NCI-H1105 treated with DMSO at 0.1 percent for 48 hours (cell line): ENCODE data around the gene SLC45A1.

Experiments
- DNase-seq: peaks from one replicate; lab custom pipeline; 2025; lab: John Stamatoyannopoulos, UW

Gene SLC45A1

DNA sequence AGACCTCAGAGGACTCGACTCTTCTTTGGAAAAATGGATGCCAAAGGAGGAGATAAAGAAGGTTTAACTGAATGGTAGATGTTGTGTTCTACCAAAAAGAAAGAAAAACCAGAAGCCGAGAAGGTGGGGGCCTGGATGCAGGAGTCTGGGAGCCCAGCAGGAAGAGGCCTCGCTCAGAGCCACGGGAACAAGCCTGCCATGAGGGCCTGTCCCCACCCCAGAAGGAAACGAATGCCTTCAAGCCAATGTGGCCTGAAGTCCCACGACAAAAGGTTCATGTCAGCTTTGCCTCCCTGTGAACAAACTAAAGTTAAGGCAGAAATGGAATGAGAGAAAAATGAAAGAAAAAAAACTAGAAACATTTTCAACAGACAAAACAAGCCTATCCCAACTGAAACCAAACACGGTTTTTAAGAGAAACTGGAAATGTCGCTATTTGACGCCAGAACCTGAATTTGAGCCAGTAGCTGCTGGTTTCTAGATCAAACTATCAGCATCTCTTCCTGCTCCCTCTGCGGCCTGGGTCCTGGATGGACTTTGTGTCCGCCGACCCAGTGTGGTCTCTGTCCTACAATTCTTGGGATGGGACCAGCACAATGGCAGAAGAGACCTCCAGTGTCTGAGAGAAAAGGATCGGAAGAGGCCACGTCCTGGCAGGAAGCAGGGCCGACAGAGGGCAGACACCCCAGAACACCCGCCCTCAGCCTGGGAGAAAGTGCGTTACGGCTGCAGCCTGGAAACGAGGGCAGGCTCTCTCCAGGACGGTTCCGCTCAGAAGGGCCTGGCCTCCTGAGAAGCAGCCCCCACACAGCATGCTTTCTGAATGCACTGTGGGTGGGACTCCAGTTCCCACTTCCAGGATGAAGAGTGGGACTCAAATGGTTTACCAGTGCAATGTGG is 35.2 kb downstream of the SLC45A1 start:
- no peak for DNase-seq

DNA sequence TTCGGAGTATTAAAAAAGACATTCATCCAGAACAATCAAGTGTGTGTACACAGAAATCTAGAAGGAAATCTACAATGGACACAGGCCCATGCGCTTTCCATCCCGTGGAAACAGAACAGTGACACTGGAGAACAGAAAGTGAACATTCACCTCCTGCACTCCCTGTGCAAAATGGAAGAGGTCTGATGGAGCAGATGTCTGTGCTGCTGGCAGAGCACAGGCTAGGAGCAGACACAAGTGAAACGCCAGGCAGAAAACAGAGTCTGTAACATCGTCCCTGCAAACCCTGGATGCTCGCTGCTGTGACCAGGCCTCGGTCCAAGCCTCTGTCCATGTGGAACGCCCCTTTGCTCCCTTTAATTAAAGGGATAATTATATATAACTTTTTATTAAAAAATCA is 36.1 kb downstream of the SLC45A1 start:
- DNase-seq = no peak

DNA sequence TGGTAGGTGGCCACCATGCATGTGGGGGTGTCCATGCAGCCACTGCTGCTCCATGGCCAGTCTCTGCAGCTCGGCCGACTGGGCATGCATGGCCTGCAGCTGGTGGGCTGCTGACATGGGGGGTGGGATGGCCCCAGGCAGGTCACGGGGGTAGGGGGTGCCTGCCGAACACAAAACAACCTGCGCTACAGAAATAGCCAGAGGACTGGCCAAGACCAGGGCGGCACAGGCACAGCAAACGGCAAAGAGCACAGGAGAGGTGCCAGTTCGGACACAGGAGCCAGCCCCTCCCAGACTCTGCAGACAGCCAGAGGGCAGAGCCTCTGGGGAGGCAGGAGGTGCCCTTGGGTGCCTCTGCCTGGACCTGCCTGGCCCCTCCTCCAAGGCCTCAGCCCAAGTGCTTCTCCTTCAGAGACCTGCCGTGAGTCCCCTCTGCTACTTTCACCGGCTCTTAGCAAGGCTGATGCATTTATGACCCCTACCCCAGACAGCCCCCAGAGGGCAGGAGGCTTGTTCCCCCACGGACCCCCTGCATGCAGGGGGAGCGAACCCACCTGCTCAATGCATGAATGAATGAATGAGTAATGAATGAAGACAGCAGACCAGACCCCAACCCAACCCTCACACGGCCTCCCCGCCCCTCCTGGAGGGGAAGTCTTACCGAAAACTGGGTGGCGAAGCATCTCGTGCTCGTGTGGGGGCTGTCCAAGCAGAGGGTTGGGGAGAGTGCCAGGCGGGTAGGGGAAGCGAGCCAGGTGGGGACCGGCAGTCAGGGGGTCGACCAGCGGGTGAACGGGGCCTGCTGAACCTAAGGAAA is 37.7 kb downstream of the SLC45A1 start:
- DNase-seq = no peak

DNA sequence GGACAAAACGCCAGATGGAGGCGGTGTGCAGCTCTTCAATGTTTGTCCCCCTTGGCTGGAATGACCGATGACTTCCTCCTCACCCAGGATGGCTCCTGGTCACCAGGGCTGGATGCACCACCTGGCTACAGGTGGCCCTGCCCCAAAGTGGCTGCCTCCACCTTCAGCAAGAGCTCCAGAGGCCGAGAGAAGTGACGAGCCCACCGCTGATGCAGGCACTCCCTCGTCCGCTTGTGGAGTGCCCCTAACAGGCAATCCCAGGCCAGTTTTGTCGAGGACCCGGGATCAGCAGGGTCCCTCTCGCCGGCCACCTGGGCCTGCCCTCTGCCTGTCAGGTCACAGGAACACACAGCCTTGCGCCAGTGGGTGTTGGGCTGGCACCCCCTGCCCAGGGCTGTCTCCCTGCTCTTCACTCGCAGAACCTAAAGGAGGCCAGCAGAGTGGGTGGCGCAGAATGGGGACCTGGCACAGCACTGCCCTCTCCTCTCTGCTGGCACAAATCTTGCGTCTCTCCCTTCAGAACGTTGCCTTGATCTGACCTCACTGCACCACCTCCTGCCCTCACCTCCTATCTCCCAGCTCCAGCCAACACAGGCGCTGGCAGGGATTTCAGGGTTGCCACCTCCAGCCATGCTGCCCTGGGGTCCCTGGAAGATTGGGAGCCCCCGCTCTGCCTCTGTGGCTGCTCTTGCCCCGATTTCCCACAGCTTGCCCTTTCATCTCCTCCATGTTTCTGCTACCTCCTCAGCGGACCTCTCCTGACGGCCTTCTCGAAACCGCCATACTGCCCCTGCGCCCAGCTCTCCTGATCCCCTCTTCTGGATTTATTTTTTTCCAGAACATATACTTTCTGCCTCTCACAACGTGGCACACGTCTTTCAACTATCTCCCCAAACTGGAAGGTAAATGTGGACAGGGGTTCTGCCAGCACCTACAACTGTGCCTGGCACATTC is 38.6 kb downstream of the SLC45A1 start:
- no peak for DNase-seq

DNA sequence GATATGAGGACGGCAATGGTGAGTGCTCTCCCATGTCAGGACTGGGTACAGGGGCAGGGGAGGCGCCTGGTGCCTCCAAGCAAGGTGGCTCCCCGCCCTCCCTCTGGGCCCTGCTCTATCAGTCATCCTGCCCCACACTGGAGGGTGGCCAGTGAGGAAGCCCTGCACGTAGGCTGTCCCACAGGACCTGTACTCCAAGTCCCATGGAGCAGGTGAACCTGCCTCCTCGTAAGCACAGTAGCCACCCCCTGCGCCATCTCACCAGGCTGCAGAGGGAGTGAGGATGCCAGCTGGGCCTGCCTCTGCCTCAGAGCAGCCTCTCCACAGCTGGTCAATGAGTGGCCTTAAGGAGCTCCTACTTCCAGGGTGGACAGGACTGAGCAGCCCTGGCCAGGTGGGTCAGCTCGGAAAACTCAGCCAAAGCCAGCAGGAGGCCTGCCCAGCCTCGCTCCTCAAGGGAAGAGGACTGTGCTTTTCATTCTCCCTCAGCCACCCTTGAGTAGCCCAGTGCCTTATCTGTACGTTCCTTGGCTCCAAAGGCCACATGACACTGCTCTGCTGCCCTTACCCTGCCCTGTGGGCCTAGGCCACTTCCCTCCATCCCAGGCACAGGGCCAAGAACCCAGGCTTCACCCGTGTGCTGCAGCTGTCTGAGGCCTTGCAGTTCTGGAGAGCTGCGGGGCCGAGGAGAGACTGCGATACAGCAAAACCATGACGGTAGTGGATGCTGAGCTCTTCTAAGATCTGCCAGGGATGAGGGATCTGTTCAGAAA is 39.6 kb downstream of the SLC45A1 start:
- no peak for DNase-seq

DNA sequence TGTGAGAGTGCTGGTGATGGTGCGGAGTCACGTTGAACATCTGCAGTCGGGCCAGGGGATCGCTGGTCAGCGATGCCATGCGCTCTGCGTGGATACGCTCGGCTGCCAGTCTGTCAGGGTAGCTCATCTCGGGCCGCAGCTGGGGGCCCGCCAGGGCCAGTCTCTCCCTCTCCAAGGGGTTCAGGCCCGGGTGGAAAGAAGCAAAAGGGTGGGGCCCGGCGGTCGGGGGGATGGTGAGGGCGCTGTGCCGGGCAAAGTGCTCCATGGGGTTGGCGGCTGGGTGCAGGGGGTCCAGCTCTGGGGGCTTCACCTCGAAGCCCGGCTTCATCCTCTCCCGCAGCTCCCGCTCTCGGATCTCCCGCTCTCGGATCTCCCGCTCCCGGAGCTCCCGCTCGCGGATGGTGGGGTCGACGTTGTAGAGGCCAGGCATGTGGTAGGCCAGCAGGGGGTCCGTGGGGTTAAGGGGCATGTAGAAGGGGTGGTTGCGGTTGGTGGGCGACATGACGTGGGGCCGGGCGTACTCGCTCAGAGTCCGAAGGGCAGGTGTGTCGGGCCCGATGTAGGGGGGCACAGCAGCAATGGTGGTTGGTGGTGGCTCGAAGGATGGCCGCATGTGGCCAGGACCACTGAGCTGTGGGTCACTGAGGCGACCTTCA is 40.5 kb downstream of the SLC45A1 start:
- DNase-seq = no peak

DNA sequence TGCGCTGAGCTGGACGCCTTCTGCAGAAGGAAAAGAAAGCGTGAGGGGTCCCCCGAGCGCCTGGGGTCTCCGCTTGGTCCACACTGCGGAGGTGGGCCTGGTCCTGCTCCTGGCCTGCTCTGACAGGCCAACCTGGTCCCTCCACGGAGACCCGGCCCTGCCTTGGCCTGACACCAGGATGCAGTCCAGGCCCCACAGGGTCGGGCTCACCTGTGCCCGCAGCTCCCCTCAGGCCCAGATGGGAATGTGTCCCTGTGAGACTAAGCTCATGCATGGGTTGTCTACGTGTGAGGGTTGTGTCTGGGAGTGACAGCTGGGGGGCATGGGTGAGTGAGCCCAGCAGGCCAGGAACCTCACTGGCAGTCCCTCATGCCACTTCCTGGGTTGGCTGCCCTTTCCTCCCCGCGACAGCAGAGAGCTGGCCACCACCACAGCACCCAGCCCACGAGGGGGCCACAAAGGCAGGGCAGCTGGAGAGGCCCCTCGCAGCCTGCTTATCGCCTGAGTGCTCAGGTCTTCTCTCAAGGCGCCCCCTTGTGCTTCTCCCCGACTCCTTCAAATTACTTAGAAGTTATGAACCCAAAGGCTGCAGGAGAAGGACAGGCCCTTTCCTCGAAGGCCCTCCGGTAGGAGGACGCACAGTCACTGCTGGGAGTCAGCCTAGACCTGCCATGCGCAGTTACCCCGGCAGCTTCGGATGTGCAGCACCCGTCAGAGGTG is 41.1 kb downstream of the SLC45A1 start:
- no peak for DNase-seq

DNA sequence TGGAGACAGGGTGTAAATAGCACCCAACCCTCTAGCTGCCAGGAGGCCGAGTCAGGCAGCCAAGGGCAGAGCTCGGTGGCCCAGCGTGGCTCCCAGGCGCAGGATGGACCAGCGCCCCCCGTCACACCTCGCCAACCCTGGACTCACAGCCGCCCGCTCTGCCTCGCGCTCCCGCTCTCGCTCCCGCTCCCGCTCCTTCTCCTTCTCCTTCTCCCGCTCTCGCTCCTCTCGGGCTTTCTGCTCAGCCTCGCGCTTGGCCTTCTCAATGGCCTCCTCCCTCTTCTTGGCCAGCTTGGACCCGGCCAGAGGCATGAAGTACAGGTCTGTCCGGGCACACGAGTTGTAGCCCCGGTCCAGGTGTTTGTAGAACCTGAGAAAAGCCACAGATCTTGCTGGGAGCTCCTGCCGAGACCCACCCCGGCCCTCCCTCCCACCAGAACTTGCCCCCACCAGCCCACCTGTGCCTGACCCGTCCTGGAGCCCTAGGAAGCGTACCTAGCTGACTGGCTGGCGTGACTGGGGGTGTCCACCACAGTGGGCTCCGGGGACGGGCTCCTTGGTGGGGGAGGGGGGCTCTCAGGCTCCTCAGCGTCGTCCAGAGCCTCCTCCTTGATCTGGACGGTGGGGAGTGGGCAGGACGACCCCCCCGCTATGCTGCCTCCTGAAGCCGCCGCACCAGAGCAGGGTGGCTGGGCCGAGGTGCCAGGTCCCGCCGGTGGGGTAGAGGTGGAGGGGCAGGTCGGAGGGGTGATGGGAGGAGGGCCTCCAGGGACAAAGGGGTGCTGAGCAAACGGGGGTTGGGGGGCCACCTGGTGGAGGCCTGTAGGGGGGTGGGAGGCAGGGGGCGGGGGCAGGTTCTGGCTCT is 41.9 kb downstream of the SLC45A1 start:
- DNase-seq = no peak

DNA sequence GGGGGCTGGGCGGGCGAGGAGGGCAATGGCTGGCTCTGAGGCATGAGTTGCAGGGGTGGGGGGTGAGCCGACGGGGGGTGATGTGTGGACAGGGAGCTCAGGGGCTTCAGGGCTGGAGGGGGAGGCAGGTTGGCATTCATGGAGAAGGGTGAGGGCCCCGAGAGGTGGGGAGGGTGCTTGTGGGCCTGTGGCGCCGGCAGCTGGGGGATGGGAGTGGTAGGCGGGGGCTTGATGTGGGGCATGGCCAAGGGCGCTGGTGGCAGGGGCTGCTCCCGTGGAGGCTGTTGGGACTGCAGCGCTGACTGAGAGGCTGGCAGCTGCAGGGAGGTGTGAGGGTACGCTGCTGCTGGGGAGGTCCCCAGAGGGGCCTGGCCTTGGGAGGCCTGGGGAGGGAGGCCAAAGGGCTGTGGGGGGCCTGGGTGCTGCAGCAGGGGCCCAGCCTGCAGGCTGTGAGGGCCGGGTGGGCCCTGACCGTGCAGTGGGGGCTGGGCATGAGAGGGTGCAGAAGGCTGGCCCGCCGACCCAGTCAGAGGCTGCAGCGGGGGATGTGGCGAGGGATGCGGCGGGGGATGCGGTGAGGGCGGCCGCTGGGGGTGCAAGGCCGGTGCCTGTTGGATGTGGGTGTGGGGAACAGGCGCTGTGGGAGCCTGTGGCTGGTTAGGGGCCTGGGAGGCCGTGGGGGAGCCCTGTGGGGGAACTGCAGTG is 42.7 kb downstream of the SLC45A1 start:
- DNase-seq = no peak

DNA sequence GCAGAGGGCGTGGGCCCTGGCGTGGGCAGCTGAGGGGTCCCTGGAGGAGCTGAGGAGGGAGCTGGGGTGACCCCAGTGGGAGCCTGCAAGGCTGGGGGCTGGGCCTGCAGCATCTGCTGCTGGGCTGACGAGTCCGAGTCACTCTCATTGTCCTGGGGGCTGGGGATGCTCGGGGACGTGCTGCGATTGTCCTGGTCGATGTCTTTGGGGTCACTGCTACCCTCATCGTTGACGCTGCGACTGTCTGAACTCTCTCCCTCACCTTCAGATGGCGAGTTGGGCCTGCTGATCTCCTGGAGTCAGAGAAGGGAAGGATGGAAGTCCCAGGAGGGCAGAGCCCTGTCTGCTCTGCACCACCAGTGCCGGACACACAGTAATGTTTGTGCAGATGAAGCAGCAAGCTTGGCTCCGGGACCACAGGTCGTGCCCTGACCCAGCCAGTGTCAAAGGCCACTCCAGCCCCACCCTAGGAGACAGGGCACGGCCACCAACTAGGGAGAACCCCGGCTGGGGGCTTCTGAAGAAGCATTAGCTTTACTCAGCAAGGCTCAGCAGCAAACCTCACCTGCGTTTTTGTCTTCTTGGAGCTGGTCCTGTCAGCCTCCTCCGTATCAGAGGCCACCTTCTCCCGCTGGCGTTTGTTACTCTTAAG is 43.4 kb downstream of the SLC45A1 start:
- DNase-seq = no peak

DNA sequence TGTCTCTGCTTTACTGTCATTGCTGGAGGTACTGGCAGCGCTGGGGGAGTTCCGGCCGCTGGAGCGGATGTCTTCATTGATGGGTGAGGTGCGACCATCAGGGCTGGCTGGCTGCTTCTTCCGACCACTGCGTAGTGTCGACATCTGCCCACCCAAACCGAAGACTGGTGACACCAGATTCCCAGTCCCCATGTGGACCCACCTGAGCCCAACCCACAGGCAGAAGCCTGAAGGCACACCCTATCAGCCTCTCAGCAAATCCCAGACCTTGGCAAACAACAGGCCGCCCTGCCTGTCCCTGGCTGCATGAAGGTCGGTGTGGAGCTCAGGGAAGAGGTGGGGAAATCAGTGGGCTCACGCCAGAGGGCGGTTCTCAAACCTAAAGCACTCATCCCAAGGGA is 44.8 kb downstream of the SLC45A1 start:
- DNase-seq = no peak

DNA sequence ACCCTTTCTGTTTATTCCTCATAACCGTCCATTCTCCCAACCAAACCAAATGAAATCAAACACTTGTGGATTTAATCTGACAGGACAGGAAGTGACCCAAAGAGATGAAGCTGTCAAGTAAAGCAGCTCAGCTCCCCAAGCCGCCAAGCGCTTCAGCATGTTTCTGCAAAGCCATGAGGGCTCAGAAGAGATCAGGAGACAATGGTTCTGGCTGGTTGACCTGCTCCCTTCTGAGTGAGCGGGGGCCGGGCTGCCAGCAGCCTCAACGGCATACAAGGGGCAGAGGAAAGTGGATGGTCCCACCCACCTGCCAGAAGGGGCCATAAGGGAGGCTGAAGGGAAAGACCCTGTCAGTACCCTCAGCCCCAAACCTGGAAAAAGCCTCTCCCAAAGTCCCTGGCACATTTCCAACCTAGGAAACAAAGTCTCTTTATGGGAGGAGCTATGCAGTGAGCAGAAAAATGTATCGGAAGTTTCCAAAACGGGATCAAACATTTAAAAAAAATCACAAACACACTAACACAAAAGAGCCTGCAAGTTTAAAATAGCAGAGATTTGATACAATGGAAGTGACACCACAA is 45.4 kb downstream of the SLC45A1 start:
- no peak for DNase-seq

DNA sequence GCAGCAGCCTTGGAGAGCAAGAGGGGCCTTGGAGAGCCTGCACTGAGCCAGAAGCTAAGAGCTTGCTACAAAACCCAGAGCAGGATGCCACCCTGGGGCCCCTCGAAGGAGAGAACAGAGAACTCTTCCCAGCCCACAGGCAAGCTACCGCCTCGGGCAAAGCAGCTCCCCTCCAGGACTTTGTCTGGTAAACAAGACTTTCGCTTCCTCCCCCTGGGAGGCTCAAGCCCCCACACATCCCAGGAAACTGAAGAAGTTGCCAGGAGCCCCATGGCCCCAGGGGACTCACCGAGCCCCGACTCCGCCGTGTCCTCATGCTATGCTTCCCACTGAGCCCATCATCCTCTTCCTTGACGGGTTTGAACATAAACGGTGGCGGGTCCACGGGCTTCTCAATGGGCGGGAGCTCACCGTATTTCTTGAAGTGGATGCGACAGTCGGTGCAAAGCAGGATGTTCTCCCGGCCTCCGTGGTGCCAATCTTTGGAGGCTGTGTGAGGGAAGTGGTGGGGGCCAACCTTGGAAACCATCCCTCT is 45.9 kb downstream of the SLC45A1 start:
- no peak for DNase-seq

DNA sequence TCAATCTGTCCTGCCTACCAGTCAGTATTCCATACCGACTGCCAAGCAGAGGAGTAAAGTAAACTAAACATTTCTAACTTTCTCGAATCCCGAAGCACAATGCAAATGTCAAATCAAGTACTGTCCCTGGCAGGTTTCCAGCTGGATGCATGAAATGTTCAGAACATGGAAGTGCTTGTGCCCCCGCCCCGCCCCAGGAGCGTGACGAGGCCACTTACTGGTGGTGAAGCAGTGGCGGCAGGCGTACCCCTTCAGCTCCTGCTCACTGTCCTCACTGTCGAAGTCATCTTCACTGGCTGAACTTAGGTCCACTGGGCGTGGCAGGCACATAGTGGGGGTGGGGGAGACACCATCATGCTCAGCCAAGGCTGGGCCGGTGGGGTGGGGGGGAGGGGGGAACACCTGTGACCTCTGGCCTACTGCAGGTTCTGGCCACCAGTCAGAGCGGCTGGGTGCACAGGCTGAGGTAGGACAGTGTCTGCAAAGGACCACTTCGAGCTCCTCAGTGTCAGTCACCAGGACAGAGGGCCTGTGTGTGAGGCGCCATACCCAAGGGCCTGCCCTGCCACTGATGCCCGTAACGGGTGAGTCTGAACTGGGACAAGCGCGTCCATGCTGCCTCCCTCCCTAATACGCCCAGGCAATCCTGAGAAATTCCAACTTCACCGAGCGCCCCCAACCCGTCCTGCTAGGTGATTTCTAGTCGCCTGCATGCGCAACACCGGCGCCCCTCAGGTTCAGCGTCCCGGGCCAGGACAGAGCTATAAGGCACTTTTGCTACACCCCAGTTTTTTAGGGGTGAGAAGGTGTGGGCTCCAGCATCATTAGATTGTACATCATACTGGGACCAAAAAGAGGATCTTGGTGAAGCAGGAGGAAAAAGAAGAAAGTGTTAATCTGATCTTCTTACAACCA is 46.9 kb downstream of the SLC45A1 start:
- DNase-seq = no peak

DNA sequence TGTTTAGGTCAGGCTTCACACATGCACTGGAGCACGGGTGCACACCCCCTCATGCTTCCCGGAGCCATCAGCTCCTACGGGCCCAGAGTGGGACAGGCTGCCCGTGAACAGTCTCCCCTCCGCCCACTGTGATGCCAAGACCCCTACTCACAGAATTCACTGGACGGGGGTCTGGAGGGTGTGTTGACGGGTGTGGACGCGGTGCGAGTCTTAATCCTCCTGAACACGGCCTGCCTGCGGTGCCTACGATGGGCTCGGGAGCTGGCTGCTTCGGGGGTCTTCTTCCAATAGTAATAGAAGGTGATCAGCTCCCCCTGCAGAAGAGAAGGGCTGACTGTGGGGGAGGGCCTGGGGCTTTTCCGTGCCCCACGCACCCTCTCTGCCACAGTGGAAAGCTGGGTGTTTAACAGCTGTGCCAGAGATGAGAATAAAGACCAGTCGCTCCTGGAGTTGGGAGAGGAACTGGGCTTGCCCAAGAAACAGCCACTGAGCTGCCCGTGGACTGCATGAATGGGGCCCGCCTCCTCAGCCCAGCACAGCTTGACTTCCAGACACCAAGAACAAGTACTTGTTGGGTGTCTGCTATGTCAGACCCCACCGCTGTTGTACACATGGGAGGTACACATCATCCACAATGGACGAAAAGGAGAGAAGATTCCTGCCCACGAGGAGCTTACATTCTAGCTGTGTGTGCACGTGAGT is 47.9 kb downstream of the SLC45A1 start:
- no peak for DNase-seq
